Liver (tissue), 9 donors: Measurements from ENCODE around the gene NT5C2. TPM values are rescaled to one million over a fixed set of nuclear protein-coding genes. Genes with fewer than 3 reads are reported as not detected.

Experiments
- DNase-seq: peaks from one replicate; pipeline ENCODE4 v3.0.0-alpha.2; 2017; ENCODE audit warnings: low spot score
- H3K27ac ChIP-seq, 2 donors: one replicate each; pipeline ENCODE4 v1.7.0; 2013; ENCODE audit warnings: inconsistent platforms in 2 of 2, low read length in 2 of 2, control low read depth in 1 of 2, low read depth in 1 of 2, mild to moderate bottlenecking in 1 of 2
- H3K27me3 ChIP-seq, 4 donors: one replicate each; pipeline versions ENCODE4 v1.6.1 to v1.7.0; 2013; ENCODE audit warnings: low read length in 3 of 4, inconsistent platforms in 1 of 4, mild to moderate bottlenecking in 1 of 4, moderate library complexity in 1 of 4; ENCODE audit not compliant: control insufficient read depth in 4 of 4, insufficient read depth in 4 of 4
- H3K36me3 ChIP-seq, 4 donors: one replicate each; pipeline versions ENCODE4 v1.6.1 to v1.7.0; 2013; ENCODE audit warnings: low read length in 3 of 4, mild to moderate bottlenecking in 3 of 4, low read depth in 1 of 4, moderate library complexity in 1 of 4; ENCODE audit not compliant: control insufficient read depth in 4 of 4, insufficient read depth in 3 of 4
- H3K4me1 ChIP-seq, 4 donors: one replicate each; pipeline versions ENCODE4 v1.6.1 to v1.7.0; 2013; ENCODE audit warnings: low read length in 3 of 4, mild to moderate bottlenecking in 3 of 4, moderate library complexity in 1 of 4; ENCODE audit not compliant: control insufficient read depth in 4 of 4, insufficient read depth in 4 of 4
- H3K4me3 ChIP-seq, 3 donors: one replicate each; pipeline versions ENCODE4 v1.6.1 to v1.7.0; 2013; ENCODE audit warnings: low read length in 3 of 3, control low read depth in 1 of 3, low read depth in 1 of 3, mild to moderate bottlenecking in 1 of 3
- H3K9ac ChIP-seq, 2 donors: one replicate each; pipeline ENCODE4 v1.7.0; 2013; ENCODE audit warnings: low read length in 2 of 2, mild to moderate bottlenecking in 2 of 2, moderate library complexity in 2 of 2, control low read depth in 1 of 2, low read depth in 1 of 2
- H3K9me3 ChIP-seq, 4 donors: one replicate each; pipeline versions ENCODE4 v1.6.1 to v1.7.0; 2013; ENCODE audit warnings: low read length in 3 of 4; ENCODE audit not compliant: control insufficient read depth in 4 of 4
- ATF3 ChIP-seq: IDR thresholded peaks from 2 replicates; pipeline ENCODE4 v1.6.1; 2016; ENCODE audit warnings: antibody characterized with exemption
- CTCF ChIP-seq: fragments of 150-350 bp; IDR thresholded peaks from 2 replicates; pipeline ENCODE4 v1.5.1; 2017; ENCODE audit warnings: improper control_type of control experiment, low read depth, low read length; ENCODE audit not compliant: missing input control
- EGR1 ChIP-seq, 2 donors: IDR thresholded peaks; 2 replicates each; pipeline ENCODE4 v1.6.1; 2016 to 2018; ENCODE audit warnings: antibody characterized with exemption in 2 of 2, low read depth in 2 of 2
- FOXA1 ChIP-seq: IDR thresholded peaks from 2 replicates; pipeline ENCODE4 v1.6.1; 2016; ENCODE audit warnings: antibody characterized with exemption
- FOXA2 ChIP-seq: IDR thresholded peaks from 2 replicates; pipeline ENCODE4 v1.6.1; 2016; ENCODE audit warnings: antibody characterized with exemption
- GABPA ChIP-seq, 2 donors: IDR thresholded peaks in 1 of 2; conservative IDR thresholded peaks in 1 of 2; 2 replicates each; pipeline ENCODE4 v1.6.1; 2016; ENCODE audit warnings: antibody characterized with exemption in 2 of 2, mild to moderate bottlenecking in 1 of 2, moderate library complexity in 1 of 2
- HNF4A ChIP-seq, 2 donors: conservative IDR thresholded peaks; 2 replicates each; pipeline ENCODE4 v1.6.1; 2016; ENCODE audit warnings: antibody characterized with exemption in 2 of 2, mild to moderate bottlenecking in 2 of 2
- HNF4G ChIP-seq: IDR thresholded peaks from 2 replicates; pipeline ENCODE4 v1.6.1; 2016; ENCODE audit warnings: antibody characterized with exemption
- JUND ChIP-seq, 2 donors: IDR thresholded peaks; 2 replicates each; pipeline ENCODE4 v1.6.1; 2016; ENCODE audit warnings: antibody characterized with exemption in 2 of 2
- NR2F2 ChIP-seq: IDR thresholded peaks from 2 replicates; pipeline ENCODE4 v1.6.1; 2016; ENCODE audit warnings: antibody characterized with exemption
- RAD21 ChIP-seq, 2 donors: IDR thresholded peaks; 2 replicates each; pipeline ENCODE4 v1.6.1; 2016; ENCODE audit warnings: antibody characterized with exemption in 2 of 2, mild to moderate bottlenecking in 2 of 2
- RXRA ChIP-seq, 2 donors: IDR thresholded peaks; 2 replicates each; pipeline ENCODE4 v1.6.1; 2017 to 2018; ENCODE audit warnings: antibody characterized with exemption in 2 of 2, mild to moderate bottlenecking in 1 of 2
- SP1 ChIP-seq: IDR thresholded peaks from 2 replicates; pipeline ENCODE4 v1.6.1; 2018; ENCODE audit warnings: antibody characterized with exemption, mild to moderate bottlenecking
- TAF1 ChIP-seq: conservative IDR thresholded peaks from 2 replicates; pipeline ENCODE4 v1.6.1; 2016; ENCODE audit warnings: antibody characterized with exemption, mild to moderate bottlenecking
- YY1 ChIP-seq: IDR thresholded peaks from 2 replicates; pipeline ENCODE4 v1.6.1; 2016; ENCODE audit warnings: antibody characterized with exemption, mild to moderate bottlenecking
- WGBS: extraction: QIAGEN DNeasy Blood & Tissue Kit; methylation state at CpG from one replicate; pipeline ENCODE4 v1.1.7; 2013; 5-methylcytosine and 5-hydroxymethylcytosine counted together
- polyA plus RNA-seq, 2 donors: library from polyadenylated mRNA; stranded (reverse) in 1 of 2; unstranded in 1 of 2; fragments of 200-250 nt in 1 of 2; fragments of >200 nt in 1 of 2; fragmentation: Nextera tagmentation in 1 of 2; extraction: Ambion mirVana in 1 of 2; gene quantifications; one replicate each; pipeline versions ENCODE4 v1.2.1 to v1.2.3, GENCODE V29; 2013 to 2015
- total RNA-seq, 2 donors: library from RNA; depleted of rRNA; stranded (reverse); fragments of >200 nt; gene quantifications; one replicate each; pipeline ENCODE4 v1.2.3, GENCODE V29; 2014
- TF ChIP-seq, protein P1 (sequence below): IDR thresholded peaks from 2 replicates; pipeline ENCODE4 v1.6.1; 2016; ENCODE audit warnings: antibody characterized with exemption
- TF ChIP-seq, protein P2 (sequence below): IDR thresholded peaks from 2 replicates; pipeline ENCODE4 v1.6.1; 2016; ENCODE audit warnings: antibody characterized with exemption
- TF ChIP-seq, protein P3 (sequence below): IDR thresholded peaks from 2 replicates; pipeline ENCODE4 v1.6.1; 2016; ENCODE audit warnings: antibody characterized with exemption, mild to moderate bottlenecking
- donor health status: healthy.
- donor health status: healthy.
- donor health status: healthy.
- donor health status: healthy.
- donor health status: healthy.

The NT5C2 gene
- total and polyA plus RNA-seq, 4 donors, result 14.4 to 65.3 (median 33.0) TPM

DNA sequence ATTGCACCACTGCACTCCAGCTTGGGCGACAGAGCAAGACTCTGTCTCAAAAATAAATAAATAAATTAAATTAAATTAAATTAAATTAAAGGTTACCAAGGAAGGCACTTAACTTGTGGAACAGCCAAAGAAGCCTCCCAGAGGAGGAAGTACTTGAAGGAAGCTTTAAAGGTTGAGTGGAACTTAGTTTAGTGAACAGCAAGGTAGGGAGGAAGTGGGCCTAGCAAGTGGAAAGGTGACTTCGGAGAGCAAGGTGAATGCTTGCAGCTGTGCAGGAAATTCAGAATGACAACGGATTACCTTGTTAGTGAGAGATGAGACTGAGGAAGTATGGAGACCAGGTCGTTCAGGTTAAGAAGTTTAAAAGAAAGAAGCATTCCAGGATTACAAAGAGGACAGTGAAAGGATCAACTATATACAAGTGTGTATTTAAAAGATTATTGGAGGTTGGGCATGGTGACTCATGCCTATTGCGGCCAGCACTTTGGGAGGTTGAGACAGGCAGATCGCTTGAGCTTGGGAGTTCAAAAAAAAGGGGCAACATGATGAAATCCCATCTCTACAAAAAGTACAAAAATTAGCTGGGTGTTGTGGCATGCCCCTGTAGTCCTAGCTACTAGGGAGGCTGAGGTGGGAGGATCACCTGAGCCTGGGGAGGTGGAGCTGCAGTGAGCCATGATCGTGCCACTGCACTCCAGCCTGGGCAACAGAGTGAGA lies 39.9 kb upstream of the NT5C2 start:
- Histone ChIP-seq H3K4me3 (no peak overlapping the region), H3K36me3 (no peaks in the 10 kb centered on the region), H3K9me3 (no peaks in the 10 kb centered on the region), H3K27ac (no peak overlapping the region), H3K4me1 (no peaks in the 10 kb centered on the region), H3K27me3 (no peaks in the 10 kb centered on the region), H3K9ac (no peak overlapping the region)
- TF ChIP-seq FOXA2, result no peak
- no peak for TF ChIP-seq JUND (IDR thresholded peaks at IDR 0.05)
- TF ChIP-seq RAD21 (IDR thresholded peaks at IDR 0.05), result no peak
- TF ChIP-seq, protein P1, sequence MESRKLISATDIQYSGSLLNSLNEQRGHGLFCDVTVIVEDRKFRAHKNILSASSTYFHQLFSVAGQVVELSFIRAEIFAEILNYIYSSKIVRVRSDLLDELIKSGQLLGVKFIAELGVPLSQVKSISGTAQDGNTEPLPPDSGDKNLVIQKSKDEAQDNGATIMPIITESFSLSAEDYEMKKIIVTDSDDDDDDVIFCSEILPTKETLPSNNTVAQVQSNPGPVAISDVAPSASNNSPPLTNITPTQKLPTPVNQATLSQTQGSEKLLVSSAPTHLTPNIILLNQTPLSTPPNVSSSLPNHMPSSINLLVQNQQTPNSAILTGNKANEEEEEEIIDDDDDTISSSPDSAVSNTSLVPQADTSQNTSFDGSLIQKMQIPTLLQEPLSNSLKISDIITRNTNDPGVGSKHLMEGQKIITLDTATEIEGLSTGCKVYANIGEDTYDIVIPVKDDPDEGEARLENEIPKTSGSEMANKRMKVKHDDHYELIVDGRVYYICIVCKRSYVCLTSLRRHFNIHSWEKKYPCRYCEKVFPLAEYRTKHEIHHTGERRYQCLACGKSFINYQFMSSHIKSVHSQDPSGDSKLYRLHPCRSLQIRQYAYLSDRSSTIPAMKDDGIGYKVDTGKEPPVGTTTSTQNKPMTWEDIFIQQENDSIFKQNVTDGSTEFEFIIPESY, result no peak
- no peak for TF ChIP-seq EGR1 (IDR thresholded peaks at IDR 0.05; ENCODE audit: low read depth in 2 of 2)
- TF ChIP-seq GABPA (IDR thresholded peaks at IDR 0.05 in 1 of 2, conservative IDR thresholded peaks at IDR 0.05 in 1 of 2), result no peak
- no peak for TF ChIP-seq CTCF
- no peak for TF ChIP-seq FOXA1
- TF ChIP-seq NR2F2, result no peak
- no peak for TF ChIP-seq HNF4A (conservative IDR thresholded peaks at IDR 0.05)
- TF ChIP-seq TAF1, result no peak
- no peak for TF ChIP-seq RXRA (IDR thresholded peaks at IDR 0.05)
- TF ChIP-seq SP1, result no peak
- TF ChIP-seq, protein P2, sequence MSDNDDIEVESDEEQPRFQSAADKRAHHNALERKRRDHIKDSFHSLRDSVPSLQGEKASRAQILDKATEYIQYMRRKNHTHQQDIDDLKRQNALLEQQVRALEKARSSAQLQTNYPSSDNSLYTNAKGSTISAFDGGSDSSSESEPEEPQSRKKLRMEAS, result no peak
- TF ChIP-seq ATF3, result no peak
- no peak for TF ChIP-seq YY1
- no peak for TF ChIP-seq HNF4G
- WGBS, result 85% methylated on average over 7 of the region's 7 CpGs
- no peak for DNase-seq

- no peaks in the 10 kb centered on the region for H3K27me3 ChIP-seq
- no peak overlapping the region for H3K4me3 ChIP-seq
- 70% methylated on average over 3 of the region's 3 CpGs for WGBS
- no peaks in the 10 kb centered on the region for H3K4me1 ChIP-seq
- no peaks in the 10 kb centered on the region for H3K9me3 ChIP-seq
- H3K27ac ChIP-seq, result no peak overlapping the region
- no peaks in the 10 kb centered on the region for H3K36me3 ChIP-seq
- no peak overlapping the region for H3K9ac ChIP-seq
- TF ChIP-seq, protein P1, result no peak
- TF ChIP-seq RXRA (IDR thresholded peaks at IDR 0.05) (no peak), FOXA1 (no peak), SP1 (no peak), ATF3 (no peak), RAD21 (IDR thresholded peaks at IDR 0.05) (no peak), JUND (IDR thresholded peaks at IDR 0.05) (no peak), FOXA2 (no peak), CTCF (no peak), HNF4A (conservative IDR thresholded peaks at IDR 0.05) (no peak), NR2F2 (no peak)
- TF ChIP-seq, protein P3, sequence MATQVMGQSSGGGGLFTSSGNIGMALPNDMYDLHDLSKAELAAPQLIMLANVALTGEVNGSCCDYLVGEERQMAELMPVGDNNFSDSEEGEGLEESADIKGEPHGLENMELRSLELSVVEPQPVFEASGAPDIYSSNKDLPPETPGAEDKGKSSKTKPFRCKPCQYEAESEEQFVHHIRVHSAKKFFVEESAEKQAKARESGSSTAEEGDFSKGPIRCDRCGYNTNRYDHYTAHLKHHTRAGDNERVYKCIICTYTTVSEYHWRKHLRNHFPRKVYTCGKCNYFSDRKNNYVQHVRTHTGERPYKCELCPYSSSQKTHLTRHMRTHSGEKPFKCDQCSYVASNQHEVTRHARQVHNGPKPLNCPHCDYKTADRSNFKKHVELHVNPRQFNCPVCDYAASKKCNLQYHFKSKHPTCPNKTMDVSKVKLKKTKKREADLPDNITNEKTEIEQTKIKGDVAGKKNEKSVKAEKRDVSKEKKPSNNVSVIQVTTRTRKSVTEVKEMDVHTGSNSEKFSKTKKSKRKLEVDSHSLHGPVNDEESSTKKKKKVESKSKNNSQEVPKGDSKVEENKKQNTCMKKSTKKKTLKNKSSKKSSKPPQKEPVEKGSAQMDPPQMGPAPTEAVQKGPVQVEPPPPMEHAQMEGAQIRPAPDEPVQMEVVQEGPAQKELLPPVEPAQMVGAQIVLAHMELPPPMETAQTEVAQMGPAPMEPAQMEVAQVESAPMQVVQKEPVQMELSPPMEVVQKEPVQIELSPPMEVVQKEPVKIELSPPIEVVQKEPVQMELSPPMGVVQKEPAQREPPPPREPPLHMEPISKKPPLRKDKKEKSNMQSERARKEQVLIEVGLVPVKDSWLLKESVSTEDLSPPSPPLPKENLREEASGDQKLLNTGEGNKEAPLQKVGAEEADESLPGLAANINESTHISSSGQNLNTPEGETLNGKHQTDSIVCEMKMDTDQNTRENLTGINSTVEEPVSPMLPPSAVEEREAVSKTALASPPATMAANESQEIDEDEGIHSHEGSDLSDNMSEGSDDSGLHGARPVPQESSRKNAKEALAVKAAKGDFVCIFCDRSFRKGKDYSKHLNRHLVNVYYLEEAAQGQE, result no peak
- DNase-seq, result no peak
Measured at GRCh38 chr10:103232131-103232673, 39.1 kb upstream of the NT5C2 start.
